HEK293T (cell line): ENCODE measurements around the gene NSG1.

ENCODE experiments used
- CTCF ChIA-PET: fragments of 350-600 bp; formaldehyde crosslinking; extraction: SDS; loops from one replicate; lab custom pipeline; 2021; ENCODE audit warnings: antibody characterized with exemption, inconsistent platforms; lab: Yijun Ruan, JAX
- POLR2A ChIA-PET: fragments of 350-600 bp; formaldehyde crosslinking; extraction: SDS; loops from one replicate; lab custom pipeline; 2020; ENCODE audit warnings: antibody characterized with exemption, inconsistent platforms; lab: Yijun Ruan, JAX
- DNase-seq: peaks from one replicate; pipeline ENCODE4 v3.0.0; 2012; ENCODE audit warnings: mixed read lengths; ENCODE audit errors: extremely low spot score
- ARNT ChIP-seq: fragments of 450-650 bp; IDR thresholded peaks from 2 replicates; pipeline ENCODE4 v1.6.1; 2017; ENCODE audit warnings: mild to moderate bottlenecking
- BHLHE40 ChIP-seq: fragments of 450-650 bp; IDR thresholded peaks from 2 replicates; pipeline ENCODE4 v1.6.1; 2016; ENCODE audit warnings: mild to moderate bottlenecking, moderate library complexity, borderline replicate concordance
- CTBP1 ChIP-seq: fragments of 450-650 bp; IDR thresholded peaks from 2 replicates; pipeline ENCODE4 v1.6.1; 2016; ENCODE audit warnings: borderline replicate concordance
- ELF4 ChIP-seq: fragments of 450-650 bp; IDR thresholded peaks from 2 replicates; pipeline ENCODE4 v1.6.1; 2017; ENCODE audit warnings: antibody characterized with exemption
- FOXA1 ChIP-seq: fragments of 450-650 bp; IDR thresholded peaks from 2 replicates; pipeline ENCODE4 v1.6.1; 2016; ENCODE audit warnings: mild to moderate bottlenecking
- FOXK2 ChIP-seq: fragments of 450-650 bp; IDR thresholded peaks from 2 replicates; pipeline ENCODE4 v1.6.1; 2016; ENCODE audit warnings: mild to moderate bottlenecking
- FOXM1 ChIP-seq: fragments of 450-650 bp; IDR thresholded peaks from 2 replicates; pipeline ENCODE4 v1.6.1; 2017; ENCODE audit warnings: mild to moderate bottlenecking, borderline replicate concordance
- HDGF ChIP-seq: fragments of 450-650 bp; IDR thresholded peaks from 2 replicates; pipeline ENCODE4 v1.6.1; 2017; ENCODE audit warnings: antibody characterized with exemption, borderline replicate concordance
- L3MBTL2 ChIP-seq: fragments of 450-650 bp; conservative IDR thresholded peaks from 2 replicates; pipeline ENCODE4 v1.6.1; 2016; ENCODE audit warnings: mild to moderate bottlenecking
- LEF1 ChIP-seq: fragments of 450-650 bp; IDR thresholded peaks from 2 replicates; pipeline ENCODE4 v1.6.1; 2017; ENCODE audit warnings: mild to moderate bottlenecking, borderline replicate concordance
- NFRKB ChIP-seq: fragments of 450-650 bp; IDR thresholded peaks from 2 replicates; pipeline ENCODE4 v1.6.1; 2016; ENCODE audit warnings: mild to moderate bottlenecking, moderate library complexity
- PKNOX1 ChIP-seq: fragments of 450-650 bp; IDR thresholded peaks from 2 replicates; pipeline ENCODE4 v1.6.1; 2016
- SP1 ChIP-seq: fragments of 450-650 bp; IDR thresholded peaks from 2 replicates; pipeline ENCODE4 v1.6.1; 2017
- SUZ12 ChIP-seq: fragments of 450-650 bp; IDR thresholded peaks from 2 replicates; pipeline ENCODE4 v1.6.1; 2016; ENCODE audit warnings: mild to moderate bottlenecking
- TARDBP ChIP-seq: fragments of 450-650 bp; IDR thresholded peaks from 2 replicates; pipeline ENCODE4 v1.6.1; 2016
- ZNF384 ChIP-seq: fragments of 450-650 bp; IDR thresholded peaks from 2 replicates; pipeline ENCODE4 v1.6.1; 2016

The NSG1 gene

GRCh38 chr4:4413806-4414205, 26.9 kb downstream of the NSG1 start:
- CTCF ChIA-PET: no interaction called here
- TF ChIP-seq FOXA1 (no peak), HDGF (no peak), PKNOX1 (no peak), ARNT (no peak), ELF4 (no peak), SUZ12 (no peak)
- POLR2A ChIA-PET: no interaction called here
- no peak for DNase-seq

GRCh38 chr4:4415107-4415805, 28.4 kb downstream of the NSG1 start:
- ChIA-PET CTCF (no interaction called here), POLR2A (no interaction called here)
- no peak for DNase-seq
- no peak for TF ChIP-seq FOXM1
- TF ChIP-seq ELF4: no peak
- TF ChIP-seq BHLHE40: no peak
- TF ChIP-seq HDGF: no peak
- no peak for TF ChIP-seq FOXA1
- TF ChIP-seq FOXK2: no peak
- no peak for TF ChIP-seq ZNF384

- no peak for TF ChIP-seq L3MBTL2
- no peak for TF ChIP-seq FOXK2
- TF ChIP-seq NFRKB: no peak
- no peak for TF ChIP-seq ARNT
- no peak for TF ChIP-seq BHLHE40
- no peak for TF ChIP-seq PKNOX1
- TF ChIP-seq CTBP1: no peak
- no peak for TF ChIP-seq TARDBP
- no peak for TF ChIP-seq ZNF384
- no peak for TF ChIP-seq LEF1
- POLR2A ChIA-PET: interaction anchor here (1.5 kb wide), 1 partner anchor 8 kb away, joined by 3 read pairs; no protein-coding TSS in a partner anchor
- no peak for DNase-seq
- CTCF ChIA-PET: no interaction called here
These were observed 29.2 kb downstream of the NSG1 start for GRCh38 chr4:4415806-4416805.

GRCh38 chr4:4416981-4417380, 30.1 kb downstream of the NSG1 start:
- POLR2A ChIA-PET: interaction anchor here (1.5 kb wide), 1 partner anchor 9 kb away, joined by 3 read pairs; no protein-coding TSS in a partner anchor
- CTCF ChIA-PET: no interaction called here
- DNase-seq: no peak
- TF ChIP-seq ARNT (no peak), SUZ12 (no peak), ELF4 (no peak), TARDBP (no peak), HDGF (no peak), NFRKB (no peak), FOXM1 (no peak), LEF1 (no peak), PKNOX1 (no peak)

GRCh38 chr4:4417886-4418285, 31.0 kb downstream of the NSG1 start:
- ChIA-PET CTCF (no interaction called here), POLR2A (interaction anchor here (1.5 kb wide), 1 partner anchor 10 kb away, joined by 3 read pairs; no protein-coding TSS in a partner anchor)
- no peak for DNase-seq
- TF ChIP-seq ELF4: no peak
- TF ChIP-seq SUZ12: no peak
- no peak for TF ChIP-seq FOXK2
- TF ChIP-seq FOXM1: no peak
- TF ChIP-seq BHLHE40: no peak

GRCh38 chr4:4418676-4419390, 31.9 kb downstream of the NSG1 start:
- TF ChIP-seq ELF4 (no peak), BHLHE40 (no peak), L3MBTL2 (no peak), SUZ12 (no peak), CTBP1 (no peak), TARDBP (no peak), FOXM1 (no peak), NFRKB (no peak), PKNOX1 (no peak), ZNF384 (no peak), LEF1 (no peak), FOXK2 (no peak), SP1 (no peak), ARNT (no peak), FOXA1 (no peak), HDGF (no peak)
- no peak for DNase-seq

More at GRCh38 chr4:4418676-4419390, 31.9 kb downstream of the NSG1 start:
- ChIA-PET POLR2A (no interaction called here), CTCF (no interaction called here)
